Thoracic aorta (tissue), 2 donors: ENCODE data around the gene OR52J3. TPM values are rescaled to one million over a fixed set of nuclear protein-coding genes. Genes with fewer than 3 reads are reported as not detected.

Source experiments
- ATAC-seq: fragments of 150-250 bp; one replicate; pipeline ENCODE4 v1.8.0; 2017; ENCODE audit warnings: low read depth; ENCODE audit not compliant: insufficient number of reproducible peaks, low FRiP score
- DNase-seq: peaks from one replicate; pipeline ENCODE4 v3.0.0-alpha.2; 2020; ENCODE audit warnings: low spot score
- H3K27ac ChIP-seq, 2 donors: fragments of 200-600 bp; sonication (generic); 1 replicate in 1 of 2; 2 replicates in 1 of 2; pipeline ENCODE4 v1.5.1; 2016; ENCODE audit warnings: mild to moderate bottlenecking in 2 of 2, moderate library complexity in 2 of 2
- H3K27me3 ChIP-seq: fragments of 200-600 bp; sonication (generic); replicated peaks from 2 replicates; pipeline ENCODE4 v1.6.0; 2016; ENCODE audit warnings: mild to moderate bottlenecking; ENCODE audit not compliant: insufficient read depth
- H3K36me3 ChIP-seq: fragments of 200-600 bp; sonication (generic); one replicate; pipeline ENCODE4 v1.5.1; 2016
- H3K4me1 ChIP-seq, 2 donors: fragments of 200-600 bp; sonication (generic); 1 replicate in 1 of 2; 2 replicates in 1 of 2; pipeline versions ENCODE4 v1.5.1 to v1.6.0; 2016; ENCODE audit warnings: low read depth in 2 of 2, mild to moderate bottlenecking in 1 of 2; ENCODE audit not compliant: control insufficient read depth in 1 of 2
- H3K4me3 ChIP-seq: fragments of 200-600 bp; sonication (generic); 2 replicates; pipeline ENCODE4 v1.5.1; 2016; ENCODE audit warnings: mild to moderate bottlenecking
- H3K9me3 ChIP-seq: fragments of 200-600 bp; sonication (generic); 2 replicates; pipeline ENCODE4 v1.5.1; 2016
- total RNA-seq, 2 donors: library from RNA; depleted of rRNA; stranded (reverse); fragments of >200 nt; gene quantifications; one replicate each; pipeline versions ENCODE4 v1.1.0 to v1.2.3, GENCODE V29; 2016
- TF ChIP-seq, protein P1 (sequence below): fragments of 200-600 bp; sonication (generic); IDR thresholded peaks from one replicate; pipeline ENCODE4 v1.5.1; 2019; ENCODE audit warnings: antibody characterized with exemption

OR52J3 gene
- total RNA-seq, 2 donors from 2014 or later, result not detected

DNA sequence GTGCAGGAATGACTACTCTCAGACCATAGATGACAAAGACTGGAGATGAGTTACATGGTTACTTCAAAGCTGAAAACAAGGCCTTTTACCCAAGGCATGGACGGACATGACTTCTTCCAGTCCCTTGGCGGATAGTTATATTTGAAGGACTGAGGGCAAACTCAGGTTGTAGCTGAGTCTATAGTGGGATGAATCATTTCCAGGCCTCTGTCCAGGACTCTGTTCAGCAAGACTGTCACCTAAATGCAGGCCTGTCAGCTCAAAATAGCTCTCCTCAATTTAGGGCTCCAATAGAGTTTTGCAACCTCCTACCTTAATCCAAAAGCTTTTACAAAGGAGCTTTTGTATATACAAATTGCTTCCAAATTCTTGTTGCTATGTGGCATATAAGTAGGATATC lies 24.3 kb upstream of the OR52J3 start:
- Histone ChIP-seq H3K4me1 (no peaks in the 10 kb centered on the region), H3K27ac (no peak overlapping the region), H3K9me3 (peaks cover 4% of the 10 kb centered on the region), H3K4me3 (no peak overlapping the region), H3K36me3 (no peaks in the 10 kb centered on the region), H3K27me3 (no peaks in the 10 kb centered on the region)
- no peak for ATAC-seq
- TF ChIP-seq, protein P1, sequence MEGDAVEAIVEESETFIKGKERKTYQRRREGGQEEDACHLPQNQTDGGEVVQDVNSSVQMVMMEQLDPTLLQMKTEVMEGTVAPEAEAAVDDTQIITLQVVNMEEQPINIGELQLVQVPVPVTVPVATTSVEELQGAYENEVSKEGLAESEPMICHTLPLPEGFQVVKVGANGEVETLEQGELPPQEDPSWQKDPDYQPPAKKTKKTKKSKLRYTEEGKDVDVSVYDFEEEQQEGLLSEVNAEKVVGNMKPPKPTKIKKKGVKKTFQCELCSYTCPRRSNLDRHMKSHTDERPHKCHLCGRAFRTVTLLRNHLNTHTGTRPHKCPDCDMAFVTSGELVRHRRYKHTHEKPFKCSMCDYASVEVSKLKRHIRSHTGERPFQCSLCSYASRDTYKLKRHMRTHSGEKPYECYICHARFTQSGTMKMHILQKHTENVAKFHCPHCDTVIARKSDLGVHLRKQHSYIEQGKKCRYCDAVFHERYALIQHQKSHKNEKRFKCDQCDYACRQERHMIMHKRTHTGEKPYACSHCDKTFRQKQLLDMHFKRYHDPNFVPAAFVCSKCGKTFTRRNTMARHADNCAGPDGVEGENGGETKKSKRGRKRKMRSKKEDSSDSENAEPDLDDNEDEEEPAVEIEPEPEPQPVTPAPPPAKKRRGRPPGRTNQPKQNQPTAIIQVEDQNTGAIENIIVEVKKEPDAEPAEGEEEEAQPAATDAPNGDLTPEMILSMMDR, result no peak
- no peak for DNase-seq

DNA sequence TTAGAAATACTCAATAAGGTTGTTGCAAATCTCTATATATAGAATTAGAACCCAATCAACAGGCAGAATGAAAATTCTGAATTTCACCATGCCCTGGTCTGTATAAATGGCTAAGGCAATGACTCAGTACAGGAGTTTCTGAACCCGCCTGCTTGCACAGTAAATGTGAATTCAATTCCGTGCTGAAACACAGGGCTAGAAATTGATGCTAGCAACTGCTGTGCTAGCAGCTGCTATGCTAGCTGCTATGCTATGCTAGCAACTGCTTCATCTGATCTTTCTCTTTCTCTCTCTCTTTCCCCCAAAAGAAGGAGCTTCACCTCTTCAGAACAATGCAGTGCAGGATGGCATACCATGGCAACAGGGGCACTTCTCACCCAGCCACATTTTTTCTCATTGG lies 9.7 kb upstream of the OR52J3 start:
- Histone ChIP-seq H3K36me3 (no peaks in the 10 kb centered on the region), H3K4me3 (no peak overlapping the region), H3K4me1 (no peaks in the 10 kb centered on the region), H3K27ac (no peak overlapping the region), H3K27me3 (no peaks in the 10 kb centered on the region), H3K9me3 (no peaks in the 10 kb centered on the region)
- DNase-seq (no peak), ATAC-seq (no peak)
- TF ChIP-seq, protein P1, result no peak

DNA sequence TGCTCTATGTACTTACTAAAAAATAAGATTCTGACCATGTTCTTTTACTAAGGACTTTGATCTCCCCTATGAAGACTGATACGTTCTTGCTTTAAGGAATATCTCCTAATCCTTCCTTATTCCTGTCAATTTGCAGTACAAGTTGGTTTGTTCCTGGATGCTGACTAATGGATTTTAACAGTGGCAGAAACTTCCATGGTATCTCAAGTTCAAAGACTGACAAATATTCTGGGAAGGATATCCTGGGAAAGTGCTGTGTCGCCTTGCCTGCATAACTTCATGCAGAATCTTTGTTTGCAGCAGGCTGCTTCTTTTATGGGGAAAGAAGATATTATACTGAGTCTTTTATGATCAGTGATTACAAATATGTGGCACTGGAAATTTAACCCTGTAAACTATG lies 8.4 kb upstream of the OR52J3 start:
- Histone ChIP-seq H3K4me1 (no peaks in the 10 kb centered on the region), H3K27ac (no peak overlapping the region), H3K9me3 (no peaks in the 10 kb centered on the region), H3K36me3 (no peaks in the 10 kb centered on the region), H3K27me3 (no peaks in the 10 kb centered on the region), H3K4me3 (no peak overlapping the region)
- DNase-seq, result no peak
- TF ChIP-seq, protein P1, result no peak
- no peak for ATAC-seq

DNA sequence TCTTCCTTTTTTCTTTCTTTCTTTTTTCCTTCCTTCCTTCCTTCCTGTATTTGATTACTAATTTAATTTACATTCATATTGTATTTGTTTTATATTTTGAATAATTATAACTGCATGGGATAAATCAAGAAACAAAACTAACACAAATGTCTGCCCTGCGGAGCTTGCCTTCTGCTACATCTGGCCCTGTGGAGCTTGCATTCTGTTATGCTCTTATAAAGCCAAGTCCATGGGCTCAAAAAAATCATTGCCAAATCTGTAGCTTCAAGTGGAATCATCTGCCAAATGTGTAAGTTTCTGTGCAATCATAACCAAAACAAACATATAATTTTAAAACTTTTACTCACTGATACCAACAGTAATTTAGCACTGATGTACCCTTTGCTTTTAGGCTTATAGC lies 8.0 kb upstream of the OR52J3 start:
- Histone ChIP-seq H3K4me3 (no peak overlapping the region), H3K4me1 (no peaks in the 10 kb centered on the region), H3K9me3 (no peaks in the 10 kb centered on the region), H3K27me3 (no peaks in the 10 kb centered on the region), H3K27ac (no peak overlapping the region), H3K36me3 (no peaks in the 10 kb centered on the region)
- ATAC-seq (no peak), DNase-seq (no peak)
- TF ChIP-seq, protein P1, result no peak

DNA sequence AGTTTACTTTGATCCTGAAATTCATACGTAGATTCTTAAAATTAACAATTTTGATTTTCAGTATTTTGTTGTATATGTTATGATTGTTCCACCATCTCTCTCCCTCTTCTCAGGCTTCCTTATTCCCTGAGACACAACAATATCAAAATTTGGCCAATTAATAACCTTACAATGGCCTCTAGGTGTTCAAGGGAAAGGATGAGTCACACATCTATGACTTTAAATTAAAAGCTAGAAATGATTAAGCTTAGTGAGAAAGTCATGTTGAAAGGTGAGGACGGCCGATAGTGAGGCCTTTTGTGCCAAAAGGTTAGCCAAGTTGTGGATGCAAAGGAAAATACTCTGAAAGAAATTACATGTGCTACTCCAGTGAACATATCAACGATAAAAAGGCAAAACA lies 5.5 kb upstream of the OR52J3 start:
- H3K9me3 ChIP-seq, result no peaks in the 10 kb centered on the region
- no peak for DNase-seq
- H3K36me3 ChIP-seq, result no peaks in the 10 kb centered on the region
- H3K4me1 ChIP-seq, result no peaks in the 10 kb centered on the region
- H3K4me3 ChIP-seq, result no peak overlapping the region
- no peaks in the 10 kb centered on the region for H3K27me3 ChIP-seq
- no peak for ATAC-seq
- TF ChIP-seq, protein P1, result no peak
- H3K27ac ChIP-seq, result no peak overlapping the region
